SK-MEL-5 (cell line): ENCODE data around the gene UBE4B. TPM values are rescaled to one million over a fixed set of nuclear protein-coding genes. Genes with fewer than 3 reads are reported as not detected.
"Not testable (repeated sequence)": the region's sequence is repeated elsewhere in the genome, so short reads cannot be mapped to it uniquely, and the experiment has no call there.

Source experiments
- DNase-seq: peaks from one replicate; pipeline ENCODE4 v3.0.0-alpha.2; 2016; ENCODE audit warnings: low read depth, low spot score
- in situ Hi-C: cut with HindIII; loops from 2 replicates; pipeline ENCODE4 v1.10.0; 2016; ENCODE audit warnings: low sequenced_read_pairs, high pct_unique_total_duplicates, low pct_unique_long_range_greater_than_20kb
- small RNA-seq, 2 experiments: library from RNA; depleted of rRNA; stranded (forward); fragments of <200 nt; gene quantifications; one replicate each; pipeline ENCODE3, GENCODE V24; 2014
- total RNA-seq: library from RNA; depleted of rRNA; stranded (reverse); fragments of >200 nt; shearing (Covaris generic); gene quantifications from 2 replicates; pipeline ENCODE4 v1.2.3, GENCODE V29; 2014; rRNA removed

UBE4B gene
- total RNA-seq, 1 experiment from 2014 or later, result 28.9 TPM

GRCh38 chr1:10210841-10211804 lies 178.4 kb downstream of the UBE4B start:
- in situ Hi-C loops, result no loop called here
- peak; percentile 51 for DNase-seq

- in situ Hi-C loops, result no loop called here
- peak; percentile 19 for DNase-seq
Measured at GRCh38 chr1:10211805-10212410, 179.2 kb downstream of the UBE4B start.

GRCh38 chr1:10212476-10212875 lies 179.7 kb downstream of the UBE4B start:
- DNase-seq, result no peak
- in situ Hi-C loops, result no loop called here

GRCh38 chr1:10213186-10213705 lies 180.5 kb downstream of the UBE4B start:
- in situ Hi-C loops, result no loop called here
- DNase-seq, result no peak

DNA sequence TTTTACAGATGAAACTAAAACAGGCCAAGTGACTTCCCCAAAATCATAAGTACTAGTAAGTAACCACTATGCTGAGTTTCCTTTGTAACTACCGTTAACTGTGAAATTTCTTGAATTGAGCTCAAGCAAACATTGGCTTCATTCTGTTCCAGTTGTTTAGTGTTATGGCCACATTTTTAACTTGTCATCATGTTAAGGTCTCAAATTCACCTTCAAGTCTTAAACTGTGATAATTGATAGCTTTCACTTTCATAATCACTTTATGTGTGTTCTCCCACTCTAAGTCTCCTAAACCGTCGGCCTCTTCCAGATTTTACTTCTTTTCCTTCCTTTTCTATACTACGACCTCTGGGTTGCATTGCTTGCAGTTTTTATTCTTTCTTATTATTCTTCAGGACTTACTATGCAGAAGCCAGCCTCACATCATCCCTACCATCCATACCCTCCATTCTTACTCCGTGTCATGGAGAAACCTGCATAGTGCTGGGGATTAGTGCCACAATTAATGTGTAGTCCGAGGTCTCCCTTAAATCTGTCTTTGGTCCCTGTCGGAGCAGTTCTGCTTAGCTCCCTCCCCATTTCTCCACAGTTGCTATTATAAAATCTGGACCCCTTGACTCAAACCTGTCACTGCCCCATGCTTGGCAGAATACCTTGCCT lies 183.5 kb downstream of the UBE4B start:
- in situ Hi-C loops, result no loop called here
- no peak for DNase-seq

GRCh38 chr1:10217748-10218441 lies 185.1 kb downstream of the UBE4B start:
- no peak for DNase-seq
- in situ Hi-C loops, result no loop called here

DNA sequence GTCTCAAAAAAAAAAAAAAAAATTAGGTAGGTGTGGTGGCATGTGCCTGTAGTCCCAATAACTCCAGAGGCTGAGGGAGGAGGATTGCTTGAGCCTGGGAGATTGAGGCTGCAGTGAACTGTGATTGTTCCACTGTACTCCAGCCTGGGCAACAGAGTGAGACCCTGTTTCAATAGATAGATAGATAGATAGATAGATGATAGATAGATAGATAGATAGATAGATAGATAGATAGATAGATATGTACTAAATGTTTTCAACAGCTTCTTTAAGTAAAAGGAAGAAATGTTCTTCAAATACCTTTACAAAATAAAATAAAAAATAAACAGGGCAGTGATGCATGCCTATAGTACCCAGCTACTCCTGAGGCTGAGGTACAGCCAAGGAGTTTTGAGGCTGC lies 187.4 kb downstream of the UBE4B start:
- in situ Hi-C loops, result no loop called here
- DNase-seq, result no peak

DNA sequence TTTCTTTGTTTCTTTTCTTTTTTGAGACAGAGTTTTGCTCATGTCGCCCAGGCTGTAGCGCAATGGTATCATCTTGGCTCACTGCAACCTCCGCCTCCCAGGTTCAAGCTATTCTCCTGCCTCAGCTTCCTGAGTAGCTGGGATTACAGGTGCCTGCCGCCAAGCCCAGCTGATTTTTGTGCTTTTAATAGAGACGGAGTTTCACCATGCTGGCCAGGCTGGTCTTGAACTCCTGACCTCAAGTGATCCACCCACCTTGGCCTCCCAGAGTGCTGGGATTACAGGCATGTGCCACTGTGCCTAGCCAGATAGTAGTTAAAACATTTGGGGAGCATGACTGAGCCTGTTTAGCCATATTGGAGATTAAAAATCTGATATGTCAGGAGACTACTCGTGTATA lies 187.9 kb downstream of the UBE4B start:
- DNase-seq, in situ Hi-C loops: not testable (repeated sequence)

DNA sequence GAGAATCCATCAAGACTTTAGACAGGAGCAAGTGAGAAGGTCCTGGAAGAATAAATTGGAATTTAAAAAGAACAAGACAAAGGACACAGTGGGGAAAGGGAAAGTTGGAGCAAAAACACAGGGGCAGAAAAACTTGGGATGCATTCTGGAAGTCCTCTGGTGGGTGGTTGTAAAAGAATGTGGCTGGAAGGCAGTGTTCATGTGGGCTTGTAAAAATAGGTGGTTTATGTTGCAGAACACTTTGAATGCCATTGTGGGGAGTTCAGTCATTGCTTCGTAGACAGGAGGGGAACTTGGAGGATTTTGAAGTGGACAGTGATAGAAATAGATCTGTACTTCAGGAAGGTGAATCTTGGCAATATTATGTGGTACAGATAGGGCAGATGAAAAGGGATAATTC lies 192.8 kb downstream of the UBE4B start:
- DNase-seq, result no peak
- in situ Hi-C loops, result no loop called here

- in situ Hi-C loops, result no loop called here
- no peak for DNase-seq
Measured at GRCh38 chr1:10228528-10228927, 195.8 kb downstream of the UBE4B start.

DNA sequence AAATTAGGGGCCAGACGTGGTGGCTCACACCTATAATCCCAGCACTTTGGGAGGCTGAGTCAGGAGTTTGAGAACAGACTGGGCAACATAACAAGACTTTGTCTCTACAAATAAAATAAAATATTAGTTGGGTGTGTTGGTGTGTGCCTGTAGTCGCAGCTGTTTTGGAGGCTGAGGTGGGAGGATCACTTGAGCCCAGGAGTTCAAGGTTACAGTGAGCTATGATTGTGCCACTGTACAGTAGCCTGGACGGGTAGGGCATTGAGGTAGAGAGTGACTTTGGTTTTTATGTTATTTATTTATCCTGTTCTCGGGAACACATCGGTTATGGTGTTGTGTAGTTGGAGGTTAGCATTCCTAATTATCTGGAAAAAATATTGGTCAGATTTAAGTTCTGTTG lies 197.1 kb downstream of the UBE4B start:
- no peak for DNase-seq
- in situ Hi-C loops, result no loop called here

Small RNAs within 50 kb of the gene (small RNA-seq; reads per million reads assigned to genes)
- gene MIR1273D, result 0 reads per million in 2 experiments
- gene RNU6-828P, result 0 reads per million in 2 experiments

Other genes starting within 250 kb of the UBE4B start
- gene CLSTN1, start 209.0 kb upstream of the UBE4B start, total RNA-seq, result 38.5 and 44.7 TPM in 2 replicates
- gene CTNNBIP1, start 122.7 kb upstream of the UBE4B start, total RNA-seq, result 27.1 and 38.3 TPM in 2 replicates
- 30.0 and 35.7 TPM in 2 replicates for gene LZIC, start 89.6 kb upstream of the UBE4B start, total RNA-seq
- 8.6 and 9.9 TPM in 2 replicates for gene NMNAT1, start 89.5 kb upstream of the UBE4B start, total RNA-seq
- gene RBP7, start 35.7 kb upstream of the UBE4B start, total RNA-seq, result not detected in 2 replicates
- 18.7 and 20.1 TPM in 2 replicates for gene KIF1B, start 177.6 kb downstream of the UBE4B start, total RNA-seq